Pulmonary artery endothelial cell (primary cell): ENCODE data around the gene IRF4. TPM values are rescaled to one million over a fixed set of nuclear protein-coding genes. Genes with fewer than 3 reads are reported as not detected.

ENCODE experiments used
- DNase-seq: peaks from one replicate; pipeline ENCODE4 v3.0.0-alpha.2; 2011; ENCODE audit warnings: low read depth, low spot score
- total RNA-seq: library from RNA; depleted of rRNA; stranded (reverse); fragments of >200 nt; gene quantifications from 2 replicates; pipeline ENCODE4 v1.2.3, GENCODE V29; 2014

IRF4 gene
- total RNA-seq, 1 donor from 2014 or later = 0.07 TPM

GRCh38 chr6:398065-398464, 6.5 kb downstream of the IRF4 start:
- DNase-seq = no peak

DNA sequence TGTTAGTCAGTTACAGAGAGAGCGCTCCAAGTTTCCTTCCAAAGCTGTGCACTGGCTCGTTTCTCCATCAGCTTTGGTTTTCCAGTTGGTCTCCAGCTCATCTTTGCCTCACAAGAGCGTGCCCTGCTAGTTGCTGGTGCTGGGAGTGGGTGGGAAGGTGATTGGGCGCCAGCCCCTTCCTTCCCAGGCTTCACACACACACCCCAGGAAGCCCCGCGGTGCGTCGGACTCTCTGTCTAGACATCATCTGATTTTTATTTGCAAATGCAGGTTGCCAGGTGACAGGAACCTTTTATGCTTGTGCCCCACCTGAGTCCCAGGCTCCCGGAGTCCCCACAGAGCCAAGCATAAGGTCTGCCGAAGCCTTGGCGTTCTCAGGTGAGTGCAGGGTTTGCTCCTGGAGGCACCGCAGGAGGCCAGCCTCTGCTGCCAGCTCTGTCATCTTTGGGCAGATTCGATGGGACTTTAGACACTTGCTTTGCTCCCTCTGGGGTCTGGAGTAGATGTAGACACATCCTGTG, 7.1 kb downstream of the IRF4 start:
- DNase-seq = no peak

- DNase-seq = no peak
Observed at GRCh38 chr6:399785-400534, 8.4 kb downstream of the IRF4 start.

- no peak for DNase-seq
Observed at GRCh38 chr6:400815-401214, 9.3 kb downstream of the IRF4 start.

GRCh38 chr6:401239-401993, 9.9 kb downstream of the IRF4 start:
- no peak for DNase-seq

DNA sequence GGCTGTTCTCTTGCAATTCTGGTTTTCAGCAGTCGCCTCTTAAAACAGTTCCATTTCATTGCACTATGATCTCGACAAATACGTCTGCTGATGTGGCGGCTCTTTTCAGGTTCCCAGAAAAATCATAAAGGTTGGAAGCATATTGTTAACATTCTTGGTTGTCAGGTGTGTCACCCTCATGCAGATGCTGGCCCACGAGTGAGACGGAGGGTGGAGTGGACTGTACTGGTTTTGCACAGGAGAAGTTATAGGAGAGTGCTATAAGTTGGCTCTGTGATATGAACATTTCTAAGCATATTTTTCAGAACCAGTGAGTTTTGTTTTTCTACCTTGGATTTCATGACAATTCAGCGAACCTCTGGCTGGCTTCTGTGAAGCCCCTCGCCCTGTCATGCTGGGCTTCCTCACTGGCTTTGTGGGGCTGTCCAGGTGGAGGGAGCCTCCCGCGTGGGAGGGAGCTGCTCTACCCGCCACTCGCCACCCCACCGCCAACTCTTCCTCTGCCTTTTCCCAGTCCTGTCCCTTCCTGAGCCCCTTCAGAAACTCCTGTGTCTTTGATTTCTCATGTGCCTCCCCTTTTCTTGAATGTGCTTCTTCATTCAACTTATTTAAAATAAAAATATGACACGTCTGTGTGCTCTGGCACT, 10.6 kb downstream of the IRF4 start:
- no peak for DNase-seq

DNA sequence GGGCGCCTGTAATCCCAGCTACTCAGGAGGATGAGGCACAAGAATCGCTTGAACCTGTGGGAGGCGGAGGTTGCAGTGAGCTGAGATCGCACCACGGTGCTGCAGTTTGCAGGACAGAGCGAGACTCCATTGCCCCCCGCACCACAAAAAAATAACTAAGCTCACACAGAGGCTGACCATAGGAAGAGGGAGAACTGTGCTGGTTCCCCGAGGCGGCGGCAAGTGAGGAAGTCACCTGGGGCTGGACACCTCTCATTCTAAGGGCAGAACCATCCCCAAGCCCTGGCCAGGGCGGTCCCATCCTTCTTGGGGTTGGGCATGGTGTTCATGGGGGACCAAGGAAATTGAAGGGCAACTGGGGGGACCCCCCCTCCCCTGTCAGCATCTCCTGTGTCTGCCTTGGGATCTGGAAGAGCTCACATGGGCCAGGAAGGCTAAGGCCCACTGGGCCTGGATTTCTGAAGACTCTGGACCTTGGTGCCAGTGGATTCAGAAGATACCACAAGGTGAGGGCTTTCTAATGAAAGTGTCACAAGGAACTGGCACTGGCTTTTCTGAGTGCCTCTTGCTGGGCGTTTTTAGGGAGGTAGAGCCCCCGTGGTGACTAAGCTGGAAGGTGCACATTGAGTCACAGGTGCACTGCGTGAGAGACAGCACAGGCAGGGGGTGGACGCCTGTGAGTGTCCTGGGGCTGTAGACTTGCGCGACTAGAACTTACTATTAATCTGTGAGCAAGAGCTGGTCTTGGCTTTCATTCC, 11.5 kb downstream of the IRF4 start:
- no peak for DNase-seq

- DNase-seq = no peak
Observed at GRCh38 chr6:403659-404655, 12.4 kb downstream of the IRF4 start.

- DNase-seq = no peak
Observed at GRCh38 chr6:404685-405423, 13.3 kb downstream of the IRF4 start.

- DNase-seq = no peak
Observed at GRCh38 chr6:408148-408547, 16.6 kb downstream of the IRF4 start.

- no peak for DNase-seq
Observed at GRCh38 chr6:408599-409102, 17.1 kb downstream of the IRF4 start.

GRCh38 chr6:409370-409972, 17.9 kb downstream of the IRF4 start:
- DNase-seq = no peak

DNA sequence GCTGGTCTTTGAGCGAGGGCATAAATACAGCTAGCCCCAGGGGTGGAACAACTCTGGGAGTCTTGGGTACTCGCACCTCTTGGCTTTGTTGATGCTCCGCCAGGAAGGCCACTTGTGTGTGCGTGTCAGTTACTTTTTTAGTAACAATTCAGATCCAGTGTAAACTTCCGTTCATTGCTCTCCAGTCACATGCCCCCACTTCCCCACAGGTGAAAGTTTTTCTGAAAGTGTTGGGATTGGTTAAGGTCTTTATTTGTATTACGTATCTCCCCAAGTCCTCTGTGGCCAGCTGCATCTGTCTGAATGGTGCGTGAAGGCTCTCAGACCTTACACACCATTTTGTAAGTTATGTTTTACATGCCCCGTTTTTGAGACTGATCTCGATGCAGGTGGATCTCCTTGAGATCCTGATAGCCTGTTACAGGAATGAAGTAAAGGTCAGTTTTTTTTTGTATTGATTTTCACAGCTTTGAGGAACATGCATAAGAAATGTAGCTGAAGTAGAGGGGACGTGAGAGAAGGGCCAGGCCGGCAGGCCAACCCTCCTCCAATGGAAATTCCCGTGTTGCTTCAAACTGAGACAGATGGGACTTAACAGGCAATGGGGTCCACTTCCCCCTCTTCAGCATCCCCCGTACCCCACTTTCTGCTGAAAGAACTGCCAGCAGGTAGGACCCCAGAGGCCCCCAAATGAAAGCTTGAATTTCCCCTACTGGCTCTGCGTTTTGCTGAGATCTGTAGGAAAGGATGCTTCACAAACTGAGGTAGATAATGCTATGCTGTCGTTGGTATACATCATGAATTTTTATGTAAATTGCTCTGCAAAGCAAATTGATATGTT, 19.2 kb downstream of the IRF4 start:
- DNase-seq = no peak

GRCh38 chr6:411402-412145, 20.0 kb downstream of the IRF4 start:
- no peak for DNase-seq

GRCh38 chr6:412146-412886, 20.8 kb downstream of the IRF4 start:
- DNase-seq = no peak

GRCh38 chr6:414447-414846, 22.9 kb downstream of the IRF4 start:
- DNase-seq = no peak

DNA sequence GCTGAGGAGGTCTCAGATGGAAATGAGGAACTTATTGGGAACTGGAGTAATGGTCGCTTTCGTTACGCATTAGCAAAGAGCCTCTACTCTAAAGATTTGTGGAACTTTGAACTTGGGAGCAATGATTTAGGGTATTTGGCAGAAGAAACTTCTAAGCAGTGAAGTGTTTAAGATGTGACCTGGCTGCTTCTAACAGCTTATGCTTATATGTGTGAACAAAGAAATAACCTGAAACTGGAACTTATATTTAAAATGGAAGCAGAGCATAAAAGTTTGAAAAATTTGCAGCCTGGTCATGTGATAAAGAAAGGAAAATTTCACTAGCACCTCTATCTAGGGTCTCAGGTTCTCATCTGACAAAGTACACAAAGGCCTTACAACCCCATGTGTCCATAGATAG, 23.5 kb downstream of the IRF4 start:
- DNase-seq = no peak
